ENCODE results near the gene XCL2. TPM values are rescaled to one million over a fixed set of nuclear protein-coding genes. Genes with fewer than 3 reads are reported as not detected.
A peak's percentile ranks its signal among the peaks of the same experiment; 100 is the strongest.

Gene XCL2
- total and polyA plus RNA-seq, 10 donors: 2.9 to 17.2 (median 8.0) TPM

DNA sequence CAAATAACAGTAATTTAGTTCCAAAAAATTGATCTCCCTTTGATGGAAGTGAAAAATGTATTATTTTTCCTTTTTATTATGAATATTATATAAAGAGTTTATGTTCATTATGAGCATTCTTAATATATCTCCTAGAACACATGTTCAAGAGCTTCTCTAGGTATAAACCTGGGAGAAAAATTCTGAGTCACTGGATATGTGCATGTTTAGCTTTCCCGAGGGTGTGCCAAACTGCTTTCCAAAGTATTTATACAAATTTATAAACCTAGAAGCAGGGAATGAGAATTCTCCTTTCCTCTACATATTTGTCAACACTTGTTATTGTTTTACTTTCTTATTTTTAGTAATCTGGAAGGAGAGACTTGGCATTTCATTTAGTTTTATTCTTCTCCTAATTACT is 25.0 kb downstream of the XCL2 start:
- no peak for TF ChIP-seq POLR2AphosphoS5 (IDR thresholded peaks at IDR 0.05)
- no peak for TF ChIP-seq POLR2A (IDR thresholded peaks at IDR 0.05)
- TF ChIP-seq, protein P1, sequence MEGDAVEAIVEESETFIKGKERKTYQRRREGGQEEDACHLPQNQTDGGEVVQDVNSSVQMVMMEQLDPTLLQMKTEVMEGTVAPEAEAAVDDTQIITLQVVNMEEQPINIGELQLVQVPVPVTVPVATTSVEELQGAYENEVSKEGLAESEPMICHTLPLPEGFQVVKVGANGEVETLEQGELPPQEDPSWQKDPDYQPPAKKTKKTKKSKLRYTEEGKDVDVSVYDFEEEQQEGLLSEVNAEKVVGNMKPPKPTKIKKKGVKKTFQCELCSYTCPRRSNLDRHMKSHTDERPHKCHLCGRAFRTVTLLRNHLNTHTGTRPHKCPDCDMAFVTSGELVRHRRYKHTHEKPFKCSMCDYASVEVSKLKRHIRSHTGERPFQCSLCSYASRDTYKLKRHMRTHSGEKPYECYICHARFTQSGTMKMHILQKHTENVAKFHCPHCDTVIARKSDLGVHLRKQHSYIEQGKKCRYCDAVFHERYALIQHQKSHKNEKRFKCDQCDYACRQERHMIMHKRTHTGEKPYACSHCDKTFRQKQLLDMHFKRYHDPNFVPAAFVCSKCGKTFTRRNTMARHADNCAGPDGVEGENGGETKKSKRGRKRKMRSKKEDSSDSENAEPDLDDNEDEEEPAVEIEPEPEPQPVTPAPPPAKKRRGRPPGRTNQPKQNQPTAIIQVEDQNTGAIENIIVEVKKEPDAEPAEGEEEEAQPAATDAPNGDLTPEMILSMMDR (IDR thresholded peaks at IDR 0.05 in 8 of 11, conservative IDR thresholded peaks at IDR 0.05 in 3 of 11): no peak
- H3K4me3 ChIP-seq: no peak overlapping the region
- 88 to 100% (median 94%) methylated on average over 1 of the region's 1 CpG for WGBS, 5 donors
- intact Hi-C loops (cut with DNase I; ENCODE audit: low total_unique reads): no loop called here
- H3K27ac ChIP-seq: peak overlapping the region in 3 of 8 donors; percentile 10 to 80 (median 66)
- peaks cover 0 to 6% (median 4%) of the 10 kb centered on the region in 8 donors for H3K9me3 ChIP-seq
- no peaks in the 10 kb centered on the region for H3K36me3 ChIP-seq
- no peak for DNase-seq
- H3K27me3 ChIP-seq (replicated peaks in 1 of 7): no peaks in the 10 kb centered on the region
- H3K4me1 ChIP-seq: peaks cover 6 to 70% (median 46%) of the 10 kb centered on the region in 6 donors

DNA sequence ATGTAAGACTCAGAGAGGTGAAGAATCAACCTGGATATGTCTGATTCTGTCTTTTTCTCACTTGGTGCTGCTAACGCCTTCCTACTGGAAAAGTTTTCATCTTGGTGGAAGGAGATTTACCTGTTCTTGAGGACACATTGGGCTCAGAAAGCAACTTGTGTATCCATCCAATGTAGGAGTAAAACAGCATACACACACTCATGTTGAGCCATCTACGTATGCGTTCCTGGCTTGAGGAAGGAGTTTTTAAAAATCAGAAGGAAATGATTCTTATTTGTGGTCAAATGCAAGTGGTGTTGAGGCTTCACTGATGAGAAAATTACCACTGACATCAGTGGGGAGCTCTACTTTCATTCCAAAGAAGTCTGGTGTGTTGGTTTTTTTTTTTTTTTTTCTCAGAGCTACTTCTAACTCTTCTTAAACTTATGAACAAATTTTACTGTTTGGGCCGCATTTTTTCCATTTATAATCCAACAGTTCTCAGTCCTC is 25.6 kb downstream of the XCL2 start:
- TF ChIP-seq, protein P1 (IDR thresholded peaks at IDR 0.05 in 8 of 11, conservative IDR thresholded peaks at IDR 0.05 in 3 of 11): no peak
- TF ChIP-seq POLR2A (IDR thresholded peaks at IDR 0.05): no peak
- Histone ChIP-seq H3K27me3 (replicated peaks in 1 of 7) (no peaks in the 10 kb centered on the region), H3K4me1 (peaks cover 6 to 76% (median 50%) of the 10 kb centered on the region in 6 donors), H3K27ac (peak overlapping the region in 1 of 8 donors; percentile 10), H3K36me3 (no peaks in the 10 kb centered on the region), H3K4me3 (no peak overlapping the region), H3K9me3 (peaks cover 0 to under 1% (median 0%) of the 10 kb centered on the region in 8 donors)
- no peak for DNase-seq
- 56 to 71% (median 62%) methylated on average over 4 of the region's 4 CpGs for WGBS, 5 donors
- intact Hi-C loops (cut with DNase I; ENCODE audit: low total_unique reads): no loop called here

DNA sequence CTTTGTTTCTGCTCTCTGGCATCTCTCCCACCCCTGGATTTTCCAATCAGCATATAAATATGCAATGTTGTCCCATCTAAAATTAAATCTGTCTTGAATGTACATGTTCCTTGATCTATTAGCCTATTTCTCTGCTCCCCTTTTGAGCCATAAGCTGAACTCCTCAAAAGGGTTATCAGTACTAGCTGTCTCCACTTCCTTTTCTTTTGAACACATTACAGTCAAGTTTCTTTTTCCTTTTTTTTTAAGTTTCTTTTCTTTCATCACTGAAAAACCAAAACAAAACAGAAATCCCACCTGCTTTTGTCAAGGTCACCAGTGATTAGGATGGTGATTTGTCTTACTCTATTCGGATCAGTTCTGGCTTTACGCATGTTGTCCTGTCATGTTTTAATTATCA is 29.3 kb downstream of the XCL2 start:
- Histone ChIP-seq H3K36me3 (no peaks in the 10 kb centered on the region), H3K9me3 (no peaks in the 10 kb centered on the region), H3K27me3 (replicated peaks in 1 of 7) (no peaks in the 10 kb centered on the region), H3K4me1 (peaks cover 0 to 70% (median 20%) of the 10 kb centered on the region in 6 donors), H3K4me3 (no peak overlapping the region), H3K27ac (peak overlapping the region in 6 of 8 donors; percentile 22 to 83 (median 59))
- intact Hi-C loops (cut with DNase I; ENCODE audit: low total_unique reads): no loop called here
- DNase-seq: no peak
- TF ChIP-seq POLR2AphosphoS5 (IDR thresholded peaks at IDR 0.05) (no peak), POLR2A (IDR thresholded peaks at IDR 0.05) (no peak)
- TF ChIP-seq, protein P1 (IDR thresholded peaks at IDR 0.05 in 8 of 11, conservative IDR thresholded peaks at IDR 0.05 in 3 of 11): no peak
- WGBS, 5 donors: 68 to 82% (median 79%) methylated on average over 2 of the region's 2 CpGs

DNA sequence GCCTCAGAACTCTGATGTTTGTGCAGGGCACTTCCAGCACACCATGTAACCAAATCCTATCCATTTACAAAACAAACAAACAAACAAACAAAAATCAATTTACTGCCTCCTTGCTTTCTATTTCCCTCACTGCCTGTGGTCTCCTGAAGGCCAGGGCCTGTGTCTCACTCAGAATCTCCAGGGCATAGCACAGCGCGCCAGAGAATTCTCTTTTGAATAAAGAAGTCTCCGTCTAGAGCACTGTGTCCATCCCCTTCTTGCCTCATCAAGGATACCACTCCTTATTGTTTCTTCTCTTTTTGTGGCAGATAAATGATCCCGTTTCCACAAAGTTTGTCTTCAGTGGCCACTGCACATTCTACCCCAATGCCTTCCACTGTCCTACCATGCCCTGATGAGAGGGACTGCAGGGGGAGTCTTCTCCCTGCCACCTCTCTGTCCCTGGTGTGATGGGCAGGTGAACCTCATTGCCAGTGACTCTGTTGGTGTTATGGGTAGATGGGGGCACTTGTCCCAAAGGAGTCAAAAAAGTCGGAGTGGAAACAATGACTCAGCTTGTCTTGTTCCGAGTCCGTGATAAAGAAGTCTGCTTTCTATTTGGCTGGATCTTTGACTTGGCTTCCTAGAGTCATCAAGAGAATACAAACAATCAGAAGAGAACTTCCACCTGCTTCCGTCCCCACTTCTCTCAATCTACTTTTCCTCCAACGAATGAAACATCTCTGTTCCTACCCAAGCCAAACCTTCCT is 30.0 kb downstream of the XCL2 start:
- Histone ChIP-seq H3K9me3 (no peaks in the 10 kb centered on the region), H3K4me1 (peaks cover 0 to 64% (median 17%) of the 10 kb centered on the region in 6 donors), H3K27me3 (replicated peaks in 1 of 7) (no peaks in the 10 kb centered on the region), H3K4me3 (no peak overlapping the region), H3K36me3 (no peaks in the 10 kb centered on the region), H3K27ac (peak overlapping the region in 7 of 8 donors; percentile 5 to 83 (median 53))
- TF ChIP-seq, protein P1 (IDR thresholded peaks at IDR 0.05 in 8 of 11, conservative IDR thresholded peaks at IDR 0.05 in 3 of 11): no peak
- TF ChIP-seq POLR2A (IDR thresholded peaks at IDR 0.05): no peak
- no peak for TF ChIP-seq POLR2AphosphoS5 (IDR thresholded peaks at IDR 0.05)
- WGBS, 5 donors: 59 to 78% (median 68%) methylated on average over 9 of the region's 9 CpGs
- DNase-seq: no peak
- intact Hi-C loops (cut with DNase I; ENCODE audit: low total_unique reads): no loop called here
